ENCODE measurements around the gene OSBPL5.

GRCh38 chr11:3126901-3127691, 38.0 kb downstream of the OSBPL5 start:
- no peak for TF ChIP-seq CTCF (IDR thresholded peaks at IDR 0.05)
- TF ChIP-seq ZFX (IDR thresholded peaks at IDR 0.05; ENCODE audit: borderline replicate concordance) = no peak
